Measurements from ENCODE around the gene ACTA1.

DNA sequence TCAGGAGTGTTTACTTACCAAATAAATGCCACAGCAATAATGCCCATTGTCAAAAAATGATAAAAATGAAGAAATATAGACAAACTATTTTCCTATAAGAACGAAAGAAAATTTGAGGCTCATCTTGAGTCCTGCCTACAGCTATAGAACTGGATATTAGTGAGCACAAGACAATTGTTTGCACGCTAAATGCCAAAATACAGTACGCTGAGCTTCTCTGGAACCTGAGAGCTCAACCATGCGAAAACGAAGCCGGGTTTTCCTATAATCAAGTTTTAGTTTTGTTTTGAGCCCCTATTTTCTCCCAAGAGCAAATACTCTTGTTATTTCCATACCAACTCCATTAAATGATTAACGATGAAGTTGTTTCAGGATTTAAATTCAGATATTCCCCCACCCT, 49.1 kb downstream of the ACTA1 start:
- TF ChIP-seq, protein P1, sequence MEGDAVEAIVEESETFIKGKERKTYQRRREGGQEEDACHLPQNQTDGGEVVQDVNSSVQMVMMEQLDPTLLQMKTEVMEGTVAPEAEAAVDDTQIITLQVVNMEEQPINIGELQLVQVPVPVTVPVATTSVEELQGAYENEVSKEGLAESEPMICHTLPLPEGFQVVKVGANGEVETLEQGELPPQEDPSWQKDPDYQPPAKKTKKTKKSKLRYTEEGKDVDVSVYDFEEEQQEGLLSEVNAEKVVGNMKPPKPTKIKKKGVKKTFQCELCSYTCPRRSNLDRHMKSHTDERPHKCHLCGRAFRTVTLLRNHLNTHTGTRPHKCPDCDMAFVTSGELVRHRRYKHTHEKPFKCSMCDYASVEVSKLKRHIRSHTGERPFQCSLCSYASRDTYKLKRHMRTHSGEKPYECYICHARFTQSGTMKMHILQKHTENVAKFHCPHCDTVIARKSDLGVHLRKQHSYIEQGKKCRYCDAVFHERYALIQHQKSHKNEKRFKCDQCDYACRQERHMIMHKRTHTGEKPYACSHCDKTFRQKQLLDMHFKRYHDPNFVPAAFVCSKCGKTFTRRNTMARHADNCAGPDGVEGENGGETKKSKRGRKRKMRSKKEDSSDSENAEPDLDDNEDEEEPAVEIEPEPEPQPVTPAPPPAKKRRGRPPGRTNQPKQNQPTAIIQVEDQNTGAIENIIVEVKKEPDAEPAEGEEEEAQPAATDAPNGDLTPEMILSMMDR (IDR thresholded peaks at IDR 0.05), result no peak
- TF ChIP-seq POLR2A (IDR thresholded peaks at IDR 0.05), result no peak
